HEK293 (cell line): Measurements from ENCODE around the gene RAB11FIP5.

Source experiments
- CTCF ChIA-PET: fragments of 350-600 bp; formaldehyde crosslinking; extraction: SDS; loops from one replicate; lab custom pipeline; 2021; ENCODE audit warnings: antibody characterized with exemption; lab: Yijun Ruan, JAX
- POLR2A ChIA-PET: fragments of 300-600 bp; formaldehyde crosslinking; extraction: SDS; loops from one replicate; lab custom pipeline; 2020; ENCODE audit warnings: antibody characterized with exemption, inconsistent platforms; lab: Yijun Ruan, JAX
- H3K27ac ChIP-seq: fragments of 200-500 bp; sonication (Bioruptor generic); 2 replicates; pipeline ENCODE4 v1.5.1; 2014; ENCODE audit warnings: low read depth, low read length, control low read depth, inconsistent platforms; ENCODE audit errors: extremely low read depth
- H3K36me3 ChIP-seq, 2 experiments: fragments of 200-500 bp in 1 of 2; sonication (Bioruptor generic) in 1 of 2; 1 replicate in 1 of 2; 2 replicates in 1 of 2; pipeline ENCODE4 v1.5.1; 2014 to 2017; ENCODE audit warnings: inconsistent platforms in 2 of 2, low read length in 2 of 2; ENCODE audit not compliant: control insufficient read depth in 2 of 2, insufficient read depth in 1 of 2
- H3K4me1 ChIP-seq: fragments of 200-500 bp; sonication (Bioruptor generic); 2 replicates; pipeline ENCODE4 v1.5.1; 2014; ENCODE audit warnings: mild to moderate bottlenecking, low read length, inconsistent platforms; ENCODE audit not compliant: control insufficient read depth, insufficient read depth
- H3K4me3 ChIP-seq: 2 replicates; pipeline ENCODE4 v1.5.1; 2011; ENCODE audit warnings: low read depth, mild to moderate bottlenecking, control low read depth, low read length, moderate library complexity
- H3K9me3 ChIP-seq: fragments of 200-500 bp; sonication (Bioruptor generic); 2 replicates; pipeline ENCODE4 v1.5.1; 2014; ENCODE audit warnings: low read depth, low read length, inconsistent platforms; ENCODE audit not compliant: control insufficient read depth, insufficient read depth
- KLF16 ChIP-seq: fragments of 450-650 bp; formaldehyde crosslinking; IDR thresholded peaks from 2 replicates; pipeline ENCODE4 v1.5.1; 2017; ENCODE audit warnings: missing biosample characterization, missing genetic modification characterization
- PATZ1 ChIP-seq: fragments of 450-650 bp; formaldehyde crosslinking; IDR thresholded peaks from 2 replicates; pipeline ENCODE4 v1.5.1; 2016; ENCODE audit warnings: missing biosample characterization, missing genetic modification characterization
- SCRT2 ChIP-seq: fragments of 450-650 bp; formaldehyde crosslinking; IDR thresholded peaks from 2 replicates; pipeline ENCODE4 v1.5.1; 2016; ENCODE audit warnings: missing biosample characterization, missing genetic modification characterization
- ZBTB11 ChIP-seq: fragments of 450-650 bp; formaldehyde crosslinking; conservative IDR thresholded peaks from 2 replicates; pipeline ENCODE4 v1.5.1; 2016; ENCODE audit warnings: low read depth, missing biosample characterization, missing genetic modification characterization
- ZBTB17 ChIP-seq: fragments of 450-650 bp; formaldehyde crosslinking; IDR thresholded peaks from 2 replicates; pipeline ENCODE4 v1.5.1; 2016; ENCODE audit warnings: missing biosample characterization, missing genetic modification characterization
- ZBTB44 ChIP-seq: fragments of 450-650 bp; IDR thresholded peaks from 2 replicates; pipeline ENCODE4 v1.5.1; 2018; ENCODE audit warnings: missing biosample characterization, mild to moderate bottlenecking, missing genetic modification characterization
- ZBTB6 ChIP-seq: fragments of 450-650 bp; formaldehyde crosslinking; IDR thresholded peaks from 2 replicates; pipeline ENCODE4 v1.5.1; 2017; ENCODE audit warnings: missing biosample characterization, missing genetic modification characterization
- ZFP69B ChIP-seq: fragments of 450-650 bp; formaldehyde crosslinking; IDR thresholded peaks from 2 replicates; pipeline ENCODE4 v1.5.1; 2016; ENCODE audit warnings: missing biosample characterization, missing genetic modification characterization
- ZNF169 ChIP-seq: fragments of 450-650 bp; formaldehyde crosslinking; IDR thresholded peaks from 2 replicates; pipeline ENCODE4 v1.5.1; 2016; ENCODE audit warnings: missing biosample characterization, missing genetic modification characterization
- ZNF274 ChIP-seq, 2 experiments: fragments of 200-500 bp in 1 of 2; fragments of 450-650 bp in 1 of 2; sonication (Bioruptor generic) in 1 of 2; formaldehyde crosslinking in 1 of 2; IDR thresholded peaks; 2 replicates each; pipeline versions ENCODE4 v1.5.1 to v1.6.1; 2014 to 2016; ENCODE audit warnings: borderline replicate concordance in 1 of 2, inconsistent platforms in 1 of 2, low read length in 1 of 2, missing biosample characterization in 1 of 2, missing genetic modification characterization in 1 of 2
- ZNF341 ChIP-seq: fragments of 450-650 bp; formaldehyde crosslinking; IDR thresholded peaks from 2 replicates; pipeline ENCODE4; 2016; ENCODE audit warnings: low read depth, missing biosample characterization, missing genetic modification characterization
- ZNF510 ChIP-seq: fragments of 450-650 bp; formaldehyde crosslinking; IDR thresholded peaks from 2 replicates; pipeline ENCODE4 v1.5.1; 2018; ENCODE audit warnings: mild to moderate bottlenecking, missing genetic modification characterization, missing biosample characterization; ENCODE audit not compliant: insufficient replicate concordance
- ZNF529 ChIP-seq: fragments of 450-650 bp; formaldehyde crosslinking; IDR thresholded peaks from 2 replicates; pipeline ENCODE4 v1.5.1; 2017; ENCODE audit warnings: missing genetic modification characterization, missing biosample characterization; ENCODE audit not compliant: insufficient replicate concordance
- ZNF600 ChIP-seq: fragments of 450-650 bp; formaldehyde crosslinking; IDR thresholded peaks from 2 replicates; pipeline ENCODE4 v1.5.1; 2016; ENCODE audit warnings: missing biosample characterization, missing genetic modification characterization
- ZNF670 ChIP-seq: fragments of 450-650 bp; formaldehyde crosslinking; IDR thresholded peaks from 2 replicates; pipeline ENCODE4 v1.5.1; 2016; ENCODE audit warnings: missing biosample characterization, missing genetic modification characterization, low read depth
- ZNF768 ChIP-seq: fragments of 450-650 bp; formaldehyde crosslinking; IDR thresholded peaks from 2 replicates; pipeline ENCODE4 v1.5.1; 2018; ENCODE audit warnings: missing biosample characterization, mild to moderate bottlenecking, missing genetic modification characterization
- ZSCAN18 ChIP-seq: fragments of 450-650 bp; formaldehyde crosslinking; IDR thresholded peaks from 2 replicates; pipeline ENCODE4 v1.5.1; 2016; ENCODE audit warnings: missing biosample characterization, missing genetic modification characterization
- ZSCAN4 ChIP-seq: fragments of 450-650 bp; formaldehyde crosslinking; IDR thresholded peaks from 2 replicates; pipeline ENCODE4 v1.5.1; 2017; ENCODE audit warnings: missing biosample characterization, missing genetic modification characterization

The RAB11FIP5 gene

GRCh38 chr2:73069041-73069854, 43.5 kb downstream of the RAB11FIP5 start:
- no peak for TF ChIP-seq ZNF670 (tag by site-specific recombination)
- no peak for TF ChIP-seq ZFP69B (tag by site-specific recombination)
- peak; percentile 69 for TF ChIP-seq ZBTB6 (tag by site-specific recombination)
- TF ChIP-seq ZNF510, result no peak
- no peak for TF ChIP-seq ZNF274 (IDR thresholded peaks at IDR 0.05; ENCODE audit: low read length)
- no peak for TF ChIP-seq ZNF274 (tag by site-specific recombination; IDR thresholded peaks at IDR 0.05; ENCODE audit: borderline replicate concordance)
- peak; percentile 39; the same call in 1 of the 2 replicates for TF ChIP-seq SCRT2
- TF ChIP-seq ZNF341, result no peak
- no peak for TF ChIP-seq ZSCAN4 (tag by site-specific recombination)
- TF ChIP-seq ZNF169 (tag by site-specific recombination), result no peak
- no peak for TF ChIP-seq ZNF529 (tag by site-specific recombination)
- TF ChIP-seq KLF16 (tag by site-specific recombination), result 0 out of 2 replicates have a peak, but pooled peaks have one; percentile 10
- TF ChIP-seq ZBTB44 (tag by site-specific recombination), result no peak
- no peak for TF ChIP-seq ZBTB11 (tag by site-specific recombination)
- TF ChIP-seq ZSCAN18 (tag by site-specific recombination), result no peak
- TF ChIP-seq ZBTB17 (tag by site-specific recombination), result peak; percentile 63
- no peak for TF ChIP-seq ZNF768
- TF ChIP-seq ZNF600 (tag by site-specific recombination), result no peak
- no peak for TF ChIP-seq PATZ1 (tag by site-specific recombination)
- peaks cover 3 to 14% of the 10 kb centered on the region in 2 experiments; a peak in 2 of 3 replicates for H3K36me3 ChIP-seq
- no peaks in the 10 kb centered on the region for H3K9me3 ChIP-seq
- H3K4me3 ChIP-seq, result peak overlapping the region; percentile 90; the same call in 1 of the 2 replicates
- ChIA-PET POLR2A (no interaction called here), CTCF (interaction anchor here (1.1 kb wide), 1 partner anchor 16 kb away, joined by 3 read pairs; no protein-coding TSS in a partner anchor)
- peaks cover 2% of the 10 kb centered on the region; the same call in 1 of the 2 replicates for H3K4me1 ChIP-seq
- no peak overlapping the region for H3K27ac ChIP-seq
